H1 (cell line): Measurements from ENCODE around the gene TOGARAM1.

Experiments used
- ATF3 ChIP-seq: IDR thresholded peaks from 2 replicates; pipeline ENCODE4 v1.6.1; 2011; ENCODE audit warnings: low read depth, mild to moderate bottlenecking, low read length; ENCODE audit not compliant: insufficient read depth
- CEBPB ChIP-seq: IDR thresholded peaks from 2 replicates; pipeline ENCODE4 v1.6.1; 2012; ENCODE audit warnings: low read depth, low read length
- CTCF ChIP-seq, 3 experiments: IDR thresholded peaks; 1 replicate in 2 of 3; 2 replicates in 1 of 3; pipeline versions ENCODE4 v1.5.1 to v1.6.1; 2011; ENCODE audit warnings: low read length in 3 of 3, mild to moderate bottlenecking in 3 of 3, inconsistent platforms in 2 of 3, low read depth in 1 of 3, moderate library complexity in 1 of 3; ENCODE audit not compliant: insufficient read depth in 1 of 3; ENCODE audit errors: control extremely low read depth in 1 of 3
- EGR1 ChIP-seq: IDR thresholded peaks from 2 replicates; pipeline ENCODE4 v1.6.1; 2011; ENCODE audit warnings: low read depth, low read length, borderline replicate concordance
- EP300 ChIP-seq, 2 experiments: IDR thresholded peaks; 1 replicate in 1 of 2; 2 replicates in 1 of 2; pipeline ENCODE4 v1.6.1; 2011 to 2012; ENCODE audit warnings: low read depth in 2 of 2, low read length in 2 of 2, mild to moderate bottlenecking in 2 of 2, borderline replicate concordance in 1 of 2, inconsistent platforms in 1 of 2, moderate library complexity in 1 of 2
- EZH2 ChIP-seq: fragments of 200-600 bp; sonication (generic); IDR thresholded peaks from 2 replicates; pipeline ENCODE4 v1.7.1; 2012; ENCODE audit warnings: low read depth, mild to moderate bottlenecking, moderate library complexity, low read length, inconsistent platforms; ENCODE audit not compliant: severe bottlenecking
- JUN ChIP-seq: IDR thresholded peaks from 2 replicates; pipeline ENCODE4 v1.6.1; 2011; ENCODE audit warnings: low read depth, mild to moderate bottlenecking, improper control_type of control experiment, low read length
- MAX ChIP-seq: IDR thresholded peaks from 2 replicates; pipeline ENCODE4 v1.6.1; 2012; ENCODE audit warnings: inconsistent platforms
- POLR2A ChIP-seq, 2 experiments: IDR thresholded peaks; 1 replicate in 1 of 2; 2 replicates in 1 of 2; pipeline ENCODE4 v1.6.1; 2011; ENCODE audit warnings: low read depth in 2 of 2, low read length in 2 of 2, mild to moderate bottlenecking in 2 of 2; ENCODE audit errors: control extremely low read depth in 1 of 2
- RAD21 ChIP-seq, 2 experiments: IDR thresholded peaks in 1 of 2; conservative IDR thresholded peaks in 1 of 2; 2 replicates each; pipeline ENCODE4 v1.6.1; 2011; ENCODE audit warnings: low read depth in 2 of 2, low read length in 2 of 2, improper control_type of control experiment in 1 of 2, inconsistent platforms in 1 of 2, mild to moderate bottlenecking in 1 of 2, moderate library complexity in 1 of 2
- RBBP5 ChIP-seq: IDR thresholded peaks from 2 replicates; pipeline ENCODE4 v1.7.1; 2012; ENCODE audit warnings: low read depth, mild to moderate bottlenecking, inconsistent platforms, low read length, moderate library complexity, borderline replicate concordance
- SIX5 ChIP-seq: IDR thresholded peaks from 2 replicates; pipeline ENCODE4 v1.6.1; 2011; ENCODE audit warnings: mild to moderate bottlenecking, low read depth, low read length
- TAF1 ChIP-seq: IDR thresholded peaks from 2 replicates; pipeline ENCODE4 v1.6.1; 2011; ENCODE audit warnings: mild to moderate bottlenecking, low read depth, low read length

GRCh38 chr14:45094275-45094674 lies 132.3 kb downstream of the TOGARAM1 start:
- TF ChIP-seq CTCF (IDR thresholded peaks at IDR 0.05; ENCODE audit: control extremely low read depth in 1 of 3, insufficient read depth in 1 of 3, low read depth in 1 of 3, low read length in 3 of 3) (no peak), TAF1 (no peak), ATF3 (no peak), RBBP5 (no peak), EGR1 (no peak), JUN (no peak), EZH2 (no peak), MAX (no peak), CEBPB (no peak), RAD21 (IDR thresholded peaks at IDR 0.05 in 1 of 2, conservative IDR thresholded peaks at IDR 0.05 in 1 of 2; ENCODE audit: low read depth in 2 of 2, low read length in 2 of 2) (no peak), SIX5 (no peak), EP300 (IDR thresholded peaks at IDR 0.05; ENCODE audit: borderline replicate concordance in 1 of 2, low read depth in 2 of 2, low read length in 2 of 2) (no peak), POLR2A (IDR thresholded peaks at IDR 0.05; ENCODE audit: control extremely low read depth in 1 of 2, low read depth in 2 of 2, low read length in 2 of 2) (no peak)
